Liver (tissue), 3 donors: ENCODE measurements around the gene MUTYH.

Source experiments
- CTCF ChIP-seq: fragments of 150-350 bp; IDR thresholded peaks from 2 replicates; pipeline ENCODE4 v1.5.1; 2017; ENCODE audit warnings: improper control_type of control experiment, low read depth, low read length; ENCODE audit not compliant: missing input control
- JUND ChIP-seq, 2 donors: IDR thresholded peaks; 2 replicates each; pipeline ENCODE4 v1.6.1; 2016; ENCODE audit warnings: antibody characterized with exemption in 2 of 2
- MAX ChIP-seq: IDR thresholded peaks from 2 replicates; pipeline ENCODE4 v1.6.1; 2016; ENCODE audit warnings: antibody characterized with exemption
- RAD21 ChIP-seq, 2 donors: IDR thresholded peaks; 2 replicates each; pipeline ENCODE4 v1.6.1; 2016; ENCODE audit warnings: antibody characterized with exemption in 2 of 2, mild to moderate bottlenecking in 2 of 2
- REST ChIP-seq: IDR thresholded peaks from 2 replicates; pipeline ENCODE4 v1.6.1; 2016; ENCODE audit warnings: antibody characterized with exemption, mild to moderate bottlenecking
- TAF1 ChIP-seq: conservative IDR thresholded peaks from 2 replicates; pipeline ENCODE4 v1.6.1; 2016; ENCODE audit warnings: antibody characterized with exemption, mild to moderate bottlenecking
- YY1 ChIP-seq: IDR thresholded peaks from 2 replicates; pipeline ENCODE4 v1.6.1; 2016; ENCODE audit warnings: antibody characterized with exemption, mild to moderate bottlenecking
- donor health status: healthy.
- donor health status: healthy.

- TF ChIP-seq CTCF (no peak), REST (no peak), YY1 (no peak), RAD21 (IDR thresholded peaks at IDR 0.05) (no peak), TAF1 (no peak), JUND (IDR thresholded peaks at IDR 0.05) (no peak), MAX (no peak)
Observed at GRCh38 chr1:45332346-45332720, 7.9 kb downstream of the MUTYH start.
